OCI-LY1 (cell line): ENCODE data around the gene CARD11.

Experiments used
- H2AFZ ChIP-seq: fragments of 200-600 bp; sonication (generic), shearing (Covaris generic); 2 replicates; pipeline ENCODE4 v1.6.0; 2014; ENCODE audit warnings: antibody characterized with exemption, mild to moderate bottlenecking, low read length
- H3F3A ChIP-seq: fragments of 200-600 bp; sonication (generic), shearing (Covaris generic); 2 replicates; pipeline ENCODE4 v1.6.0; 2014; ENCODE audit warnings: mild to moderate bottlenecking, antibody characterized with exemption, low read length, moderate library complexity; ENCODE audit not compliant: insufficient read depth
- H3K27ac ChIP-seq: fragments of 200-600 bp; sonication (generic); 2 replicates; pipeline ENCODE4 v1.5.1; 2014; ENCODE audit warnings: low read length, mixed run types, mild to moderate bottlenecking, low read depth; ENCODE audit not compliant: poor library complexity, severe bottlenecking
- H3K27me3 ChIP-seq: fragments of 200-600 bp; sonication (generic); 2 replicates; pipeline ENCODE4 v1.6.0; 2014; ENCODE audit warnings: antibody characterized with exemption, mild to moderate bottlenecking, low read length, moderate library complexity; ENCODE audit not compliant: insufficient read depth
- H3K36me3 ChIP-seq: fragments of 200-600 bp; sonication (generic); 2 replicates; pipeline ENCODE4 v1.6.1; 2014; ENCODE audit warnings: mild to moderate bottlenecking, antibody characterized with exemption, low read length, moderate library complexity, mixed read lengths; ENCODE audit not compliant: insufficient read depth
- H3K4me1 ChIP-seq: fragments of 200-600 bp; sonication (generic); 2 replicates; pipeline ENCODE4 v1.5.1; 2014; ENCODE audit warnings: mild to moderate bottlenecking, low read length, moderate library complexity; ENCODE audit not compliant: insufficient read depth, severe bottlenecking
- H3K4me2 ChIP-seq: fragments of 200-600 bp; sonication (generic), shearing (Covaris generic); 2 replicates; pipeline ENCODE4 v1.6.1; 2014; ENCODE audit warnings: low read length
- H3K4me3 ChIP-seq: fragments of 200-600 bp; sonication (generic); 2 replicates; pipeline ENCODE4 v1.5.1; 2014; ENCODE audit warnings: low read length, low read depth, mild to moderate bottlenecking, mixed read lengths; ENCODE audit not compliant: poor library complexity, severe bottlenecking
- H3K79me2 ChIP-seq: fragments of 200-600 bp; shearing (Covaris generic); 2 replicates; pipeline ENCODE4 v1.6.1; 2016; ENCODE audit warnings: mixed run types, low read length, mixed read lengths; ENCODE audit not compliant: insufficient read depth
- H3K9ac ChIP-seq: fragments of 200-600 bp; sonication (generic), shearing (Covaris generic); 2 replicates; pipeline ENCODE4 v1.6.1; 2014; ENCODE audit warnings: mild to moderate bottlenecking, low read length, mixed read lengths
- H3K9me2 ChIP-seq: fragments of 200-600 bp; sonication (generic), shearing (Covaris generic); 2 replicates; pipeline ENCODE4 v1.6.1; 2014; ENCODE audit warnings: low read depth, mild to moderate bottlenecking, low read length, mixed read lengths
- H3K9me3 ChIP-seq: fragments of 200-600 bp; shearing (Covaris generic); 2 replicates; pipeline ENCODE4 v1.6.1; 2014; ENCODE audit warnings: low read length, mixed read lengths
- H4K20me1 ChIP-seq: fragments of 200-600 bp; sonication (generic), shearing (Covaris generic); 2 replicates; pipeline ENCODE4 v1.6.0; 2016; ENCODE audit warnings: mild to moderate bottlenecking, low read length; ENCODE audit not compliant: insufficient read depth
- CTCF ChIP-seq: fragments of 200-600 bp; sonication (generic), shearing (Covaris generic); IDR thresholded peaks from 2 replicates; pipeline ENCODE4 v1.5.1; 2017; ENCODE audit warnings: mild to moderate bottlenecking, antibody characterized with exemption, low read length, moderate library complexity, mixed read lengths
- EZH2 ChIP-seq: fragments of 200-600 bp; sonication (generic), shearing (Covaris generic); IDR thresholded peaks from 2 replicates; pipeline ENCODE4 v1.8.0; 2017; ENCODE audit warnings: borderline replicate concordance, mixed run types, mild to moderate bottlenecking, antibody characterized with exemption, low read length, moderate library complexity, mixed read lengths

The CARD11 gene

GRCh38 chr7:2893411-2893861 is 150.2 kb downstream of the CARD11 start:
- Histone ChIP-seq H3K36me3 (no peaks in the 10 kb centered on the region), H3K27me3 (no peaks in the 10 kb centered on the region), H2AFZ (no peak overlapping the region), H3K79me2 (no peaks in the 10 kb centered on the region), H3K27ac (peak overlapping the region; percentile 100), H3K9me3 (no peaks in the 10 kb centered on the region), H3K9me2 (no peaks in the 10 kb centered on the region), H3K4me1 (peaks cover 70% of the 10 kb centered on the region), H3F3A (peaks cover 10% of the 10 kb centered on the region), H4K20me1 (no peaks in the 10 kb centered on the region), H3K4me2 (peak overlapping the region; percentile 81), H3K9ac (peak overlapping the region; percentile 80), H3K4me3 (peak overlapping the region; percentile 55)
- TF ChIP-seq CTCF: no peak
- no peak for TF ChIP-seq EZH2

- Histone ChIP-seq H3K4me2 (peak overlapping the region; percentile 34), H3K9ac (peak overlapping the region; percentile 80)
Measured at GRCh38 chr7:2892549-2892948, 151.1 kb downstream of the CARD11 start.

GRCh38 chr7:2887816-2888215 is 155.9 kb downstream of the CARD11 start:
- Histone ChIP-seq H3K27me3 (no peaks in the 10 kb centered on the region), H3F3A (no peaks in the 10 kb centered on the region), H4K20me1 (no peaks in the 10 kb centered on the region), H3K9ac (no peak overlapping the region; the same call in 1 of the 2 replicates), H3K79me2 (no peaks in the 10 kb centered on the region), H3K9me3 (no peaks in the 10 kb centered on the region), H3K9me2 (no peaks in the 10 kb centered on the region), H3K4me3 (no peak overlapping the region), H3K4me1 (peaks cover 41% of the 10 kb centered on the region), H2AFZ (no peak overlapping the region), H3K36me3 (no peaks in the 10 kb centered on the region), H3K4me2 (no peak overlapping the region), H3K27ac (peak overlapping the region; percentile 83)
- TF ChIP-seq EZH2 (no peak), CTCF (no peak)

More at GRCh38 chr7:2892549-2892948, 151.1 kb downstream of the CARD11 start:
- no peaks in the 10 kb centered on the region for H3K27me3 ChIP-seq
- H3K79me2 ChIP-seq: no peaks in the 10 kb centered on the region
- TF ChIP-seq CTCF (no peak), EZH2 (no peak)
- no peaks in the 10 kb centered on the region for H4K20me1 ChIP-seq
- H3F3A ChIP-seq: peaks cover 10% of the 10 kb centered on the region
- no peaks in the 10 kb centered on the region for H3K9me3 ChIP-seq
- H3K4me3 ChIP-seq: peak overlapping the region; percentile 30
- no peaks in the 10 kb centered on the region for H3K36me3 ChIP-seq
- peaks cover 78% of the 10 kb centered on the region for H3K4me1 ChIP-seq
- H3K9me2 ChIP-seq: no peaks in the 10 kb centered on the region
- H2AFZ ChIP-seq: no peak overlapping the region
- H3K27ac ChIP-seq: peak overlapping the region; percentile 100
